ENCODE data around the gene ZNF778.

The ZNF778 gene

DNA sequence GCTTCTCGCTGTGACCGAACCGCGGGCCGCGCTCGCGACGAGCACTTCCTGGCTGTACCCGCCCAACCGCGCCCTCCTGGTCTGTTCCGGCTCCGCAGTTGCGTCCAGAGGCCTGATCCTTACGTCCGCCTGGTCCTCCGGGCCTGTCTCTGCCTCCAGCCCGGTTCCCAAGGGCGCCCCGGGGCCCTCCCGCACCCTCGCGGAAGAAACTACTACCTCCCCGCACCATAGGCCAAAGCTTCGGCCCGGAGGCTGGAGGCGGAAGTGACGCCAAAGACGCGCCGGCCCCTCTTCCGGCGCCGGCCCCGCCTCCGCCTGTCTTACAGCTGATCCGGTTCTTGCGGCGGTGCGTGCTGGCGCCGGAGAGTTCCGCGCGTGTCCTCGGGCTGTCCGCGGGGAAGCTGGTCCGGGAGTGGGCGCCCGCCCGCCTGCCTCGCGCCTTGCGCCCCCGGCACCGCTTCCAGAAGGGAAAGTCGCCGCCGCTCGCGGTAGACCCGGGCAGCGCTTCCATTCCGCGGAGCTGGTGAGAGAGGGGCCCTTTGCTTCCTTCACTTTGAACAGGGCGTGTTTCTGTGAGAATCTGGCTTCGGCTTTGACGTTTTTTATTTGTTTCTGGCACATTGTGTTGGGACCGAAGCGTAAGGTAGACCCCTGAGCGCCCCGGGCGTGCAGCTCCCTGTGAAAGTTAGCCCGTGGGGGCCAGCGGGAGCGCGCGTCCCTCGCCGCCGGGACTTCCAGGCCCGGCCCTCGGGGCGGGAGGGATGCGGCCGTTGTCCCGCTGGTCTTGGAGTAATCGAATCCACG lies at the start of gene ZNF778:
ZNF778 (plus strand) TSS at position 316 of the 804 bp plus-strand sequence. CDS start 3,425 bp downstream, outside the sequence.
- TF ChIP-seq, protein P1, sequence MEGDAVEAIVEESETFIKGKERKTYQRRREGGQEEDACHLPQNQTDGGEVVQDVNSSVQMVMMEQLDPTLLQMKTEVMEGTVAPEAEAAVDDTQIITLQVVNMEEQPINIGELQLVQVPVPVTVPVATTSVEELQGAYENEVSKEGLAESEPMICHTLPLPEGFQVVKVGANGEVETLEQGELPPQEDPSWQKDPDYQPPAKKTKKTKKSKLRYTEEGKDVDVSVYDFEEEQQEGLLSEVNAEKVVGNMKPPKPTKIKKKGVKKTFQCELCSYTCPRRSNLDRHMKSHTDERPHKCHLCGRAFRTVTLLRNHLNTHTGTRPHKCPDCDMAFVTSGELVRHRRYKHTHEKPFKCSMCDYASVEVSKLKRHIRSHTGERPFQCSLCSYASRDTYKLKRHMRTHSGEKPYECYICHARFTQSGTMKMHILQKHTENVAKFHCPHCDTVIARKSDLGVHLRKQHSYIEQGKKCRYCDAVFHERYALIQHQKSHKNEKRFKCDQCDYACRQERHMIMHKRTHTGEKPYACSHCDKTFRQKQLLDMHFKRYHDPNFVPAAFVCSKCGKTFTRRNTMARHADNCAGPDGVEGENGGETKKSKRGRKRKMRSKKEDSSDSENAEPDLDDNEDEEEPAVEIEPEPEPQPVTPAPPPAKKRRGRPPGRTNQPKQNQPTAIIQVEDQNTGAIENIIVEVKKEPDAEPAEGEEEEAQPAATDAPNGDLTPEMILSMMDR (IDR thresholded peaks at IDR 0.05; ENCODE audit: control insufficient read depth, insufficient read depth, low read depth, low read length, missing control alignments): no peak
- DNase-seq (ENCODE audit: low read depth): peak; percentile 23
- peak within 1 kb of the TSS; percentile 94 for H3K4me3 ChIP-seq (ENCODE audit: control insufficient read depth, low read depth, low read length)

DNA sequence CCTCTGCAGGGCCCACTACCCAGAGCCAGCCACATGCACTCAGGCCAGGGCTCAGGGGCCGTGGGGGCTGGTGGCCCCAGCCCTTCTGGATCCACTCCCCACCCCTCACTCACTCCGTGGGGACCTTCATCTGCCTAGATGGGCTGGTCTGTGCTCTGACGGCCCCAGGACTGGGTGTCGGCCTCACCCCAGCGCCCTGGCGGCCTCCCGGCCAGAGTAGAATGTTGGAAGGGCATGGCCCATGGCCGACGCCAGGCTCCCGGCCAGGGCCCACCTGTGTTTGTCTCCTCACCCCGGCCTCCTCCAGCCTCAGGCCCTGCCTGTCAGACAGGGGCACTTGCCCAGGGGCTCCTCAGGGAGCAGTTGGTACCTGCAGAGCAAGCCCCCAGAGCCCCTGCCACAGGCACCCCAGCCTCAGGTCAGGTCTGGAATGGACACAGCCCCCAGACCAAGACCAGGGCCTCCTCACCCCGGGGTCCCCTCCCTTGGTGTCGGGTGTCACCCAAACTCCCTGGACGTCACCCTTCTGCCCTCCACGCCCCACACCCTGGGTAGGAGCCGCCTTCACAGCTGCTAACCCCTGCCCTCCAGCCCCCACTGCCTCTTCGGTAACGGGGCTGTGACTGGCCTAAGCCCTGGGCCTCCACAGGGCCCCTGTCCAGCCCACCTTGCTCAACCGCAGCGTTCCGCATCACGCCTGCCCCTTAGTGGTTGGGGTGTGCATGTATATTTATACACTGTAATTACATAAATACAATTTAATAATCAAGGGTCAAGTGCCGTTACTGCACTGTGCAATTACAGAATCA lies 48.9 kb upstream of the ZNF778 start:
- DNase-seq (ENCODE audit: low read depth): no peak
- TF ChIP-seq, protein P1 (IDR thresholded peaks at IDR 0.05; ENCODE audit: control insufficient read depth, insufficient read depth, low read depth, low read length, missing control alignments): no peak

DNA sequence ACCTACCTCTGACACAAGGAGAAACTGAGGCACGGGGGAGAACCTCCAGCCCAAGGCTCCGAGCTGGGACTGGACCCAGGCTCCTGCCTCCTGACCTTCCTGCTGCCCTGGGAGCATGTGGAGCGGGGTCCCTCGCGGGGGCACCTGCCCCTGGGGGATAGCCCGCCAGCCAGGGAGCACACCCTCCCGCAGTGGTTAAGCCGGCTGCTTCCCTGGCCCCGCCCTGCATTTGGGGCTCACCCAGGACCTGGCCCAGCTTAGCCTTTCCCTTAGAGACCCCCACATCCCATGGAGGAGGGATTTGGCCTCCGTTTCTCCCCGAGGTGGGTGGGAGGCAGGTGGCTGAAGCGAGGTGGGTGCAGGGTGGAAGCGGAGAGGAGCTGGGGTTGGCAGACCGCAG lies 47.7 kb upstream of the ZNF778 start:
- TF ChIP-seq, protein P1 (IDR thresholded peaks at IDR 0.05; ENCODE audit: control insufficient read depth, insufficient read depth, low read depth, low read length, missing control alignments): no peak
- H3K4me3 ChIP-seq (ENCODE audit: control insufficient read depth, low read depth, low read length): no peak overlapping the region
- DNase-seq (ENCODE audit: low read depth): no peak

More for the DNA sequence above, 48.9 kb upstream of the ZNF778 start:
- H3K4me3 ChIP-seq (ENCODE audit: control insufficient read depth, low read depth, low read length): no peak overlapping the region

DNA sequence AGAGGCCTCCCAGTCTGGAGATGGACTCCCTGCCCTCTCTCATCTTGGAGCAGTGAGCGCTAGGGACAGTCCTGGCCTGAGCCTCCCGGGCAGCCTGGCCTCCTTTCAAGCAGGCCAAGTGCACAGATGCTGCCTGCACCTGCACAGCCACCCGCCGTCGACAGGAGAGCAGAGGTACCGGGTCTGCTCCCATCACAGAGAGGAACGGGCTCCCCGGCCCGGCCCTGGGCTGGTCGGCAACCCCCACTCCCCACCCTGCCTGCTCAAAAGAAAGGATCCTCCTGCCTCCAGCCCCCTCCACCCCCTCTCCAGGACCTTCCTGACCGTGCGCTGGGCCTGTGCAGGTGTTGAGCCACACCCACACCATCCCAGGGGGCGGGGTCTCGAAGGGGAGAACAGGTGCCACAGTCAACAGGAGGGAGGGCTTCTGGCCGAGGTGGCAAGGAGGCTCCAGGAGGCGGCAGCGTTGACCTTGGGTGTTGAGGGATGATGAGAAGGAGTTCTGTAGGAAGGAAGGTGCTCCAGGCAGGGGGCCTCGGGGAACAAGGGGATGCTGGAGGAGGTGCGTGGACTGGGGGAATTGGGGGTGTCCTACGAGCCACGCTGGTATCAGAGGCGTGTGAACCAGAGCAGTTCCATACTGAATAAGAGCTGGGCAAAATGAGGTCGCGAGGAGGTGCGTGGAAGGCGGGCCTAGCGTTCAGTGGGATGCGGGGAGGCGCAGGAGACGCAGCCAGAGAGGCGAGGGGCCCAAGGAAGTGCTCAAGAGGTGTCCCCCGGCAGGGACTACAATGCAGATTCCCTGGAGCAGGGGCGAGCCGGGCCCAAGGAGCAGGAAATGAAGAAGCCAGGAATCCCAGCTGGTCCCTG lies 46.9 kb upstream of the ZNF778 start:
- DNase-seq (ENCODE audit: low read depth): no peak
- no peak overlapping the region for H3K4me3 ChIP-seq (ENCODE audit: control insufficient read depth, low read depth, low read length)
- TF ChIP-seq, protein P1 (IDR thresholded peaks at IDR 0.05; ENCODE audit: control insufficient read depth, insufficient read depth, low read depth, low read length, missing control alignments): no peak

DNA sequence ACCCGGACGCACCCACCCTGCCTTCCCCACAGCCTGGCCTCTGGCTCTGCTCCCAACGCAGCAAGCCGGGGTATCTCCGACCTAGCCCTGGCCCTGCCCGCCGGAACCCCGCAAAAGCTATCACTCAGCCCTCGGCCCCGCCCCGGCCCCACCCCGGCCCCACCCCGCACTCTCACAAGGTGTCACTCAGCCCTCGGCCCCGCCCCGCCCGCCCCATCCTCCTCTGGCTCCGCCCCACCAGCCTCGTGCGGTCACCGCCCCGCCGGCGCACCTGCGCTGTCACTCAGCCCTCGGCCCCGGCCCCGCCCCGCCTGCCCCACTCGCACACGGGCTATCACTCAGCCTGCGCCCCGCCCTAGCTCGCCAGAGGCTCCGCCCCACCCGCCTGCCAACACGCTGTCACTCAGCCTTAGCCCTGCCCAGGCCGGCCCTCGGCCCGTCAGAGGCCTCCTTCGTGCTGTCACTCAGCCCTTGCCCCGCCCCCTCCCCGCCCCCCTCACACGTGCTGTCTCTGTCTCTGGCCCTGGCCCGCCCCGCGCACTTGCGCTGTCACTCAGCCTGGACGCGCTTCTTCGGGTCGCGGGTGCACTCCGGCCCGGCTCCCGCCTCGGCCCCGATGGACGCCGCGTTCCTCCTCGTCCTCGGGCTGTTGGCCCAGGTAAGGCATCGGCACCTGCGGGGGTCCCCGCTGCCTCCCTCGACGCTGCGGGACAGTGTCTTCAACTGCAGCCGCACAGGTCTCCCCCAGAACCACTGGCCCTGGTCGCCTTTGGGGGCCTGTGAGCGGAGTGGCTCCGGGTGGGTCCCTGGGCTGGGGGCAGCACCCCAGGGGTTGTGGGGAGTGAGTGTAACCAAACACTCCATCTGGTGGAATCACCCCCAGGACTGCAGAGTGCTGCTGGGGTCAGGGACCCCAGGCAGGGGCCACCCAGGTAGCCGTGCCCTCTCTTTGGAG lies 46.0 kb upstream of the ZNF778 start, which contains the start of gene CDH15:
CDH15 (plus strand) TSS at position 533 of the 955 bp plus-strand sequence; CDS start at position 617, 84 bp downstream.
- H3K4me3 ChIP-seq (ENCODE audit: control insufficient read depth, low read depth, low read length): no peak within 1 kb of the TSS
- peak; percentile 8 for DNase-seq (ENCODE audit: low read depth)
- TF ChIP-seq, protein P1 (IDR thresholded peaks at IDR 0.05; ENCODE audit: control insufficient read depth, insufficient read depth, low read depth, low read length, missing control alignments): no peak

All from AG09309 (cell line).